H1 (cell line): ENCODE data around the gene CDH11. TPM values are rescaled to one million over a fixed set of nuclear protein-coding genes. Genes with fewer than 3 reads are reported as not detected.

Experiments
- CTCF ChIA-PET: fragments of 300-600 bp; sonication (Branson Sonifier 250); formaldehyde crosslinking; loops from one replicate; lab custom pipeline; 2021; ENCODE audit not compliant: partially characterized antibody; lab: Charles Lee
- POLR2A ChIA-PET: fragments of 300-600 bp; sonication (Branson Sonifier 250); formaldehyde crosslinking; loops from one replicate; lab custom pipeline; 2021; ENCODE audit warnings: inconsistent platforms; ENCODE audit not compliant: partially characterized antibody; lab: Charles Lee
- DNase-seq, 2 experiments: peaks; one replicate each; pipeline versions ENCODE4 v3.0.0 to v3.0.0-alpha.2; 2010 to 2022; ENCODE audit warnings: low spot score in 2 of 2, low read depth in 1 of 2, mixed read lengths in 1 of 2
- FAIRE-seq: peaks from 2 replicates; lab custom pipeline; 2011; peaks lifted over from hg19 to GRCh38; lab: Jason Lieb, UNC
- H2AFZ ChIP-seq: 2 replicates; pipeline ENCODE4 v1.8.1; 2012; ENCODE audit warnings: low read length, inconsistent platforms
- H2AK5ac ChIP-seq: 2 replicates; pipeline ENCODE4 v1.6.1; 2013; ENCODE audit warnings: low read depth, low read length
- H2BK120ac ChIP-seq: replicated peaks from 2 replicates; pipeline ENCODE3; 2013; ENCODE audit warnings: low read depth, low read length, inconsistent platforms
- H2BK12ac ChIP-seq: 2 replicates; pipeline ENCODE4 v1.6.1; 2013; ENCODE audit warnings: low read depth, low read length
- H2BK15ac ChIP-seq: 2 replicates; pipeline ENCODE4 v1.6.1; 2013; ENCODE audit warnings: low read length
- H2BK20ac ChIP-seq: 2 replicates; pipeline ENCODE4 v1.6.1; 2013; ENCODE audit warnings: low read length
- H2BK5ac ChIP-seq: 2 replicates; pipeline ENCODE4 v1.6.1; 2013; ENCODE audit warnings: low read depth, low read length
- H3K14ac ChIP-seq: 2 replicates; pipeline ENCODE4 v1.6.1; 2013; ENCODE audit warnings: inconsistent platforms; ENCODE audit not compliant: insufficient read length
- H3K18ac ChIP-seq: 2 replicates; pipeline ENCODE4 v1.6.1; 2013; ENCODE audit warnings: low read length; ENCODE audit errors: extremely low read depth
- H3K23ac ChIP-seq: 2 replicates; pipeline ENCODE4 v1.6.1; 2013; ENCODE audit warnings: inconsistent platforms; ENCODE audit not compliant: insufficient read length
- H3K23me2 ChIP-seq: 2 replicates; pipeline ENCODE4 v1.6.1; 2013; ENCODE audit warnings: low read depth, low read length
- H3K27ac ChIP-seq: 2 replicates; pipeline ENCODE4 v1.6.1; 2011; ENCODE audit warnings: low read depth, low read length, inconsistent platforms
- H3K27me3 ChIP-seq, 4 experiments: replicated peaks in 1 of 4; 1 replicate in 1 of 4; 2 replicates in 3 of 4; pipeline versions ENCODE4 v1.6.1 to v1.8.1; 2011 to 2013; ENCODE audit warnings: low read length in 3 of 4, mild to moderate bottlenecking in 3 of 4, inconsistent platforms in 2 of 4, mixed read lengths in 2 of 4, moderate library complexity in 1 of 4; ENCODE audit not compliant: control insufficient read depth in 3 of 4, insufficient read depth in 3 of 4; ENCODE audit errors: extremely low read depth in 1 of 4
- H3K36me3 ChIP-seq, 4 experiments: 2 replicates each; pipeline versions ENCODE4 v1.6.1 to v1.8.1; 2011 to 2013; ENCODE audit warnings: mild to moderate bottlenecking in 4 of 4, low read length in 3 of 4, moderate library complexity in 2 of 4, control low read depth in 1 of 4, inconsistent platforms in 1 of 4; ENCODE audit not compliant: insufficient read depth in 4 of 4, control insufficient read depth in 2 of 4
- H3K4ac ChIP-seq: replicated peaks from 2 replicates; pipeline ENCODE3; 2013; ENCODE audit warnings: low read length, low read depth, mixed read lengths, inconsistent platforms; ENCODE audit not compliant: insufficient read length
- H3K4me1 ChIP-seq, 4 experiments: replicated peaks in 1 of 4; 1 replicate in 1 of 4; 2 replicates in 3 of 4; pipeline versions ENCODE4 v1.6.1 to v1.8.1; 2011 to 2013; ENCODE audit warnings: low read length in 3 of 4, inconsistent platforms in 2 of 4, mixed read lengths in 1 of 4; ENCODE audit not compliant: insufficient read depth in 4 of 4, control insufficient read depth in 3 of 4
- H3K4me2 ChIP-seq, 2 experiments: 2 replicates each; pipeline versions ENCODE4 v1.6.1 to v1.8.1; 2011 to 2013; ENCODE audit warnings: low read depth in 2 of 2, low read length in 2 of 2, control low read depth in 1 of 2, inconsistent platforms in 1 of 2, mild to moderate bottlenecking in 1 of 2; ENCODE audit not compliant: insufficient read depth in 1 of 2
- H3K4me3 ChIP-seq, 4 experiments: fragments of 200-600, 300-600 bp in 1 of 4; sonication (generic), shearing (Covaris generic), sonication (Bioruptor Twin) in 1 of 4; 2 replicates each; pipeline versions ENCODE4 v1.5.1 to v1.8.1; 2011 to 2016; ENCODE audit warnings: low read length in 4 of 4, low read depth in 3 of 4, control low read depth in 2 of 4, inconsistent platforms in 2 of 4, mild to moderate bottlenecking in 2 of 4, mixed read lengths in 1 of 4, moderate library complexity in 1 of 4; ENCODE audit not compliant: insufficient read depth in 2 of 4; ENCODE audit errors: extremely low read depth in 1 of 4
- H3K56ac ChIP-seq: replicated peaks from 2 replicates; pipeline ENCODE3; 2013; ENCODE audit warnings: low read depth, mild to moderate bottlenecking, mixed read lengths, low read length, inconsistent platforms; ENCODE audit not compliant: insufficient read length
- H3K79me1 ChIP-seq: 2 replicates; pipeline ENCODE4 v1.6.1; 2013; ENCODE audit warnings: low read depth, low read length, control low read depth
- H3K79me2 ChIP-seq, 2 experiments: 2 replicates each; pipeline versions ENCODE4 v1.6.1 to v1.8.1; 2012 to 2013; ENCODE audit warnings: low read length in 2 of 2, mild to moderate bottlenecking in 2 of 2, inconsistent platforms in 1 of 2; ENCODE audit not compliant: insufficient read depth in 2 of 2, control insufficient read depth in 1 of 2
- H3K9ac ChIP-seq, 4 experiments: replicated peaks in 1 of 4; 1 replicate in 1 of 4; 2 replicates in 3 of 4; pipeline versions ENCODE4 v1.6.1 to v1.8.1; 2011 to 2013; ENCODE audit warnings: low read depth in 3 of 4, low read length in 3 of 4, control low read depth in 2 of 4, mild to moderate bottlenecking in 2 of 4, moderate library complexity in 2 of 4, inconsistent platforms in 1 of 4; ENCODE audit errors: extremely low read depth in 1 of 4
- H3K9me3 ChIP-seq, 2 experiments: 2 replicates each; pipeline versions ENCODE4 v1.6.1 to v1.8.1; 2012 to 2013; ENCODE audit warnings: mild to moderate bottlenecking in 2 of 2, moderate library complexity in 2 of 2, control low read depth in 1 of 2, inconsistent platforms in 1 of 2, low read depth in 1 of 2, low read length in 1 of 2, mixed read lengths in 1 of 2; ENCODE audit not compliant: insufficient read depth in 2 of 2
- H4K20me1 ChIP-seq, 2 experiments: replicated peaks in 1 of 2; 2 replicates each; pipeline versions ENCODE3 to v1.8.1; 2011 to 2013; ENCODE audit warnings: inconsistent platforms in 2 of 2, low read length in 2 of 2, mild to moderate bottlenecking in 1 of 2; ENCODE audit not compliant: insufficient read depth in 2 of 2, control insufficient read depth in 1 of 2
- H4K5ac ChIP-seq: 2 replicates; pipeline ENCODE4 v1.6.1; 2013; ENCODE audit warnings: low read length, low read depth, mixed read lengths, inconsistent platforms; ENCODE audit not compliant: insufficient read length
- H4K8ac ChIP-seq: 2 replicates; pipeline ENCODE4 v1.8.0; 2013; ENCODE audit warnings: mild to moderate bottlenecking, moderate library complexity, low read length, inconsistent platforms; ENCODE audit not compliant: insufficient read depth; ENCODE audit errors: extremely low read depth
- H4K91ac ChIP-seq: replicated peaks from 2 replicates; pipeline ENCODE3; 2013; ENCODE audit warnings: low read length, mixed read lengths, inconsistent platforms; ENCODE audit not compliant: insufficient read length
- CHD2 ChIP-seq: IDR thresholded peaks from 2 replicates; pipeline ENCODE4 v1.6.1; 2012; ENCODE audit warnings: low read length, improper control_type of control experiment
- CTCF ChIP-seq, 3 experiments: IDR thresholded peaks; 1 replicate in 2 of 3; 2 replicates in 1 of 3; pipeline versions ENCODE4 v1.5.1 to v1.6.1; 2011; ENCODE audit warnings: low read length in 3 of 3, mild to moderate bottlenecking in 3 of 3, inconsistent platforms in 2 of 3, low read depth in 1 of 3, moderate library complexity in 1 of 3; ENCODE audit not compliant: insufficient read depth in 1 of 3; ENCODE audit errors: control extremely low read depth in 1 of 3
- RBBP5 ChIP-seq: IDR thresholded peaks from 2 replicates; pipeline ENCODE4 v1.7.1; 2012; ENCODE audit warnings: low read depth, mild to moderate bottlenecking, inconsistent platforms, low read length, moderate library complexity, borderline replicate concordance
- RFX5 ChIP-seq: IDR thresholded peaks from 2 replicates; pipeline ENCODE4 v1.6.1; 2011; ENCODE audit warnings: low read depth, low read length, improper control_type of control experiment, borderline replicate concordance
- SIRT6 ChIP-seq: IDR thresholded peaks from one replicate; pipeline ENCODE4 v1.7.1; 2012; ENCODE audit warnings: low read length, inconsistent platforms
- SP1 ChIP-seq: IDR thresholded peaks from 2 replicates; pipeline ENCODE4 v1.6.1; 2011; ENCODE audit warnings: low read depth, low read length
- SP4 ChIP-seq: IDR thresholded peaks from 2 replicates; pipeline ENCODE4 v1.6.1; 2012; ENCODE audit warnings: low read length, inconsistent platforms
- SRF ChIP-seq: IDR thresholded peaks from 2 replicates; pipeline ENCODE4 v1.6.1; 2011; ENCODE audit warnings: mild to moderate bottlenecking, low read depth, low read length, moderate library complexity
- TAF1 ChIP-seq: IDR thresholded peaks from 2 replicates; pipeline ENCODE4 v1.6.1; 2011; ENCODE audit warnings: mild to moderate bottlenecking, low read depth, low read length
- YY1 ChIP-seq: IDR thresholded peaks from 2 replicates; pipeline ENCODE4 v1.6.1; 2011; ENCODE audit warnings: low read depth, mild to moderate bottlenecking, low read length
- WGBS, 2 experiments: shearing (Covaris generic) in 1 of 2; methylation state at CpG; one replicate each; pipeline versions ENCODE4 v1.1.6 to v1.1.7; 2013 to 2015; ENCODE audit warnings: low lambda C conversion rate in 2 of 2, mixed read lengths in 2 of 2, inconsistent platforms in 1 of 2, low coverage in 1 of 2, missing lambda C conversion rate in 1 of 2; ENCODE audit not compliant: insufficient replicate concordance in 2 of 2, insufficient coverage in 1 of 2, insufficient read length in 1 of 2; ENCODE audit errors: extremely low coverage in 1 of 2, missing lambda C conversion rate in 1 of 2; 5-methylcytosine and 5-hydroxymethylcytosine counted together
- polyA plus RNA-seq, 7 experiments: library from polyadenylated mRNA; depleted of rRNA in 3 of 7; stranded (reverse) in 5 of 7; unstranded in 2 of 7; fragments of >200 nt in 5 of 7; fragments of 200-250 nt in 2 of 7; gene quantifications; 1 replicate in 5 of 7; 2 replicates in 1 of 7; 4 replicates in 1 of 7; pipeline versions ENCODE4 v1.2.1 to v1.2.3, GENCODE V29; 2011 to 2013; ENCODE audit warnings: missing spikeins in 2 of 7, mixed read lengths in 2 of 7
- total RNA-seq: library from RNA; stranded (reverse); fragmentation: NEBNext Ultra II Directional; extraction: Animal tissue kit (Norgen Biotek cat#: 25700); gene quantifications from 2 replicates; pipeline ENCODE4 v1.2.1, GENCODE V29; 2021

CDH11 gene
- total and polyA plus RNA-seq, 2 of the 8 experiments (the other 6 are each of a cell fraction or from before 2014, with no cell fraction given) = 3.3 to 8.4 TPM

- Histone ChIP-seq H3K4me1 (peaks cover 3 to 13% (median 7%) of the 10 kb centered on the region in 4 experiments; a peak in 6 of 7 replicates), H3K56ac (no peak overlapping the region), H2AFZ (peak overlapping the region; percentile 92), H2BK12ac (no peak overlapping the region), H2BK5ac (no peak overlapping the region), H3K18ac (no peak overlapping the region), H3K4me2 (peak overlapping the region in 1 of 2 experiments; percentile 47; a peak in 3 of 4 replicates), H2BK15ac (no peak overlapping the region), H4K20me1 (peaks cover 2 to 3% of the 10 kb centered on the region in 2 experiments), H3K9me3 (no peaks in the 10 kb centered on the region), H2AK5ac (no peak overlapping the region), H3K27me3 (peaks cover 2 to 36% (median 25%) of the 10 kb centered on the region in 4 experiments), H3K4ac (no peak overlapping the region), H4K5ac (no peak overlapping the region), H2BK120ac (no peak overlapping the region), H4K91ac (no peak overlapping the region), H2BK20ac (no peak overlapping the region), H3K79me1 (no peaks in the 10 kb centered on the region), H3K27ac (no peak overlapping the region), H3K14ac (no peak overlapping the region), H3K23me2 (peaks cover 19% of the 10 kb centered on the region; the same call in 1 of the 2 replicates), H4K8ac (no peak overlapping the region), H3K79me2 (no peaks in the 10 kb centered on the region), H3K36me3 (no peaks in the 10 kb centered on the region), H3K4me3 (peak overlapping the region in 1 of 4 experiments; percentile 27; a peak in 2 of 8 replicates), H3K9ac (no peak overlapping the region), H3K23ac (no peak overlapping the region)
- CTCF ChIA-PET = interaction anchor here (0.6 to 1.7 kb wide), 7 partner anchors 9 to 336 kb away, joined by 3 to 8 read pairs (median 3); no protein-coding TSS in a partner anchor
- DNase-seq = peak in 1 of 2 experiments; percentile 71
- peak; percentile 99 for FAIRE-seq
- POLR2A ChIA-PET = no interaction called here
- 21% methylated on average over 8 of the region's 8 CpGs; no CpG with 5 or more reads in 1 of the 2 experiments for WGBS, 2 experiments
- TF ChIP-seq RBBP5 = no peak
- TF ChIP-seq CTCF (IDR thresholded peaks at IDR 0.05; ENCODE audit: control extremely low read depth in 1 of 3, insufficient read depth in 1 of 3, low read depth in 1 of 3, low read length in 3 of 3) = peak; percentile 78 to 92 (median 84)
- no peak for TF ChIP-seq SP4
- TF ChIP-seq CHD2 = 0 out of 2 replicates have a peak, but pooled peaks have one; percentile 7
- TF ChIP-seq SP1 = no peak
- peak; percentile 69 for TF ChIP-seq YY1
- no peak for TF ChIP-seq SIRT6
- no peak for TF ChIP-seq RFX5
- no peak for TF ChIP-seq TAF1
- no peak for TF ChIP-seq SRF
These were observed 3.9 kb downstream of the CDH11 start for GRCh38 chr16:65117811-65118448.
